Mesendoderm (in vitro differentiated cells): ENCODE measurements around the gene TRMT2A.

ENCODE experiments used
- DNase-seq: peaks from one replicate; pipeline ENCODE4 v3.0.0; 2013
- H2AK5ac ChIP-seq: 2 replicates; pipeline ENCODE4 v1.6.1; 2013; ENCODE audit warnings: low read length, inconsistent platforms
- H2BK120ac ChIP-seq: 2 replicates; pipeline ENCODE4 v1.6.1; 2013; ENCODE audit warnings: low read depth, mild to moderate bottlenecking, low read length, moderate library complexity, mixed read lengths
- H2BK15ac ChIP-seq: replicated peaks from 2 replicates; pipeline ENCODE4 v1.6.1; 2013; ENCODE audit warnings: low read depth, mild to moderate bottlenecking, moderate library complexity
- H2BK5ac ChIP-seq: 2 replicates; pipeline ENCODE4 v1.6.1; 2013; ENCODE audit warnings: low read length, inconsistent platforms
- H3K18ac ChIP-seq: 2 replicates; pipeline ENCODE4 v1.6.1; 2013; ENCODE audit warnings: mild to moderate bottlenecking, low read length, mixed read lengths
- H3K23ac ChIP-seq: one replicate; pipeline ENCODE4 v1.6.1; 2013; ENCODE audit warnings: low read length
- H3K27ac ChIP-seq: 2 replicates; pipeline ENCODE4 v1.5.1; 2013; ENCODE audit warnings: low read depth, mild to moderate bottlenecking, inconsistent platforms, low read length, moderate library complexity
- H3K27me3 ChIP-seq: 2 replicates; pipeline ENCODE4 v1.6.1; 2013; ENCODE audit warnings: low read length, control low read depth, mild to moderate bottlenecking, inconsistent platforms; ENCODE audit not compliant: insufficient read depth, poor library complexity
- H3K36me3 ChIP-seq: 2 replicates; pipeline ENCODE4 v1.6.1; 2013; ENCODE audit warnings: low read length, inconsistent platforms; ENCODE audit not compliant: control insufficient read depth, insufficient read depth
- H3K4ac ChIP-seq: one replicate; pipeline ENCODE4 v1.6.1; 2013; ENCODE audit warnings: low read depth, mild to moderate bottlenecking, low read length, moderate library complexity
- H3K4me1 ChIP-seq: 2 replicates; pipeline ENCODE4 v1.6.1; 2013; ENCODE audit warnings: low read depth, low read length, inconsistent platforms; ENCODE audit not compliant: control insufficient read depth
- H3K4me2 ChIP-seq: 2 replicates; pipeline ENCODE4 v1.6.1; 2013; ENCODE audit warnings: low read length
- H3K4me3 ChIP-seq: 2 replicates; pipeline ENCODE4 v1.5.1; 2013; ENCODE audit warnings: mild to moderate bottlenecking, low read length
- H3K56ac ChIP-seq: one replicate; pipeline ENCODE4 v1.6.1; 2013; ENCODE audit warnings: low read length
- H3K79me1 ChIP-seq: 2 replicates; pipeline ENCODE4 v1.6.1; 2013; ENCODE audit warnings: low read length, inconsistent platforms
- H3K79me2 ChIP-seq: 2 replicates; pipeline ENCODE4 v1.6.1; 2013; ENCODE audit warnings: mild to moderate bottlenecking, low read length; ENCODE audit not compliant: control insufficient read depth, insufficient read depth
- H3K9ac ChIP-seq: 2 replicates; pipeline ENCODE4 v1.6.1; 2013; ENCODE audit warnings: low read length, inconsistent platforms
- H4K5ac ChIP-seq: one replicate; pipeline ENCODE4 v1.6.1; 2013; ENCODE audit warnings: low read length
- H4K8ac ChIP-seq: one replicate; pipeline ENCODE4 v1.6.1; 2013; ENCODE audit warnings: low read depth, mild to moderate bottlenecking, control low read depth, low read length, moderate library complexity
- WGBS: extraction: QIAGEN DNeasy Blood & Tissue Kit; methylation state at CpG from one replicate; pipeline ENCODE4 v1.1.7; 2013; ENCODE audit warnings: low lambda C conversion rate, missing lambda C conversion rate; ENCODE audit not compliant: insufficient coverage; ENCODE audit errors: extremely low coverage; 5-methylcytosine and 5-hydroxymethylcytosine counted together

The TRMT2A gene

DNA sequence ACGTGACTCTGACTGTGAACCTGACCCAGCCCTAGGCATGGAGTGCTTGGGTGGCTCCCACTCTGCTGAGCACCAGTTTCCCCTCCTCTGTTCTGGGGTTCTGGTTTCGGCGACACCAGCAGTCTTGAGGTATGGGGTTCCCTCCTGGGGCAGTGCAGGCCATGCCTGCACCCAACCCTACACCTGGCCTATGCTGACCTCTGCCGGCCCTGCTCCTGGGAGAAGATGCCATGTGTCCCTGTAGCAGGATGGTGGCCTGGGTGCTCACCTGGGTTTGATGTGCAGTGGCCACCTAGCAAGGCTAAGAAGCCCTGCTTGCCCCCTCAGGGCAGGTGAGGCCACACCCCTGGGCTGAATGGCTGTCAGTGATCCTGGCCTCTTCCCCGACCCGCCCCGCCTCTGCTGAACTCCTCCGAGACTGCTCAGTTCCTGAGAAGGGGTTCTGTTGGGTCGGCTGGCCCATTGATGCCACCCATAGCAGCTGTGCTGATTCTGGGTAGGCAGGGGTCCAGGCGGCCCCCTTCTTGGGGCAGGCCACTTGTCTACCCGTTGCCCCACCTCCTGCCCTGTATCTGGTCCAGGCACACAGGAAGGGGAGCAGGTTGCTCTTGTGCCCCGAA is 17.0 kb upstream of the TRMT2A start:
- H3K27ac ChIP-seq: no peak overlapping the region
- H2BK120ac ChIP-seq: no peak overlapping the region
- H3K79me2 ChIP-seq: no peaks in the 10 kb centered on the region
- H3K27me3 ChIP-seq: no peaks in the 10 kb centered on the region
- no peak overlapping the region for H3K4ac ChIP-seq
- H2BK15ac ChIP-seq: no peak overlapping the region
- H2AK5ac ChIP-seq: no peak overlapping the region
- H2BK5ac ChIP-seq: no peak overlapping the region
- no peaks in the 10 kb centered on the region for H3K4me1 ChIP-seq
- no peak overlapping the region for H4K5ac ChIP-seq
- H4K8ac ChIP-seq: no peak overlapping the region
- H3K79me1 ChIP-seq: peaks cover 6% of the 10 kb centered on the region
- no peak overlapping the region for H3K23ac ChIP-seq
- H3K9ac ChIP-seq: no peak overlapping the region
- no peak overlapping the region for H3K4me2 ChIP-seq
- DNase-seq: no peak
- H3K36me3 ChIP-seq: no peaks in the 10 kb centered on the region
- H3K18ac ChIP-seq: no peak overlapping the region
- H3K4me3 ChIP-seq: no peak overlapping the region
- no peak overlapping the region for H3K56ac ChIP-seq
- no CpG with 5 or more reads among the region's 12 CpGs for WGBS

DNA sequence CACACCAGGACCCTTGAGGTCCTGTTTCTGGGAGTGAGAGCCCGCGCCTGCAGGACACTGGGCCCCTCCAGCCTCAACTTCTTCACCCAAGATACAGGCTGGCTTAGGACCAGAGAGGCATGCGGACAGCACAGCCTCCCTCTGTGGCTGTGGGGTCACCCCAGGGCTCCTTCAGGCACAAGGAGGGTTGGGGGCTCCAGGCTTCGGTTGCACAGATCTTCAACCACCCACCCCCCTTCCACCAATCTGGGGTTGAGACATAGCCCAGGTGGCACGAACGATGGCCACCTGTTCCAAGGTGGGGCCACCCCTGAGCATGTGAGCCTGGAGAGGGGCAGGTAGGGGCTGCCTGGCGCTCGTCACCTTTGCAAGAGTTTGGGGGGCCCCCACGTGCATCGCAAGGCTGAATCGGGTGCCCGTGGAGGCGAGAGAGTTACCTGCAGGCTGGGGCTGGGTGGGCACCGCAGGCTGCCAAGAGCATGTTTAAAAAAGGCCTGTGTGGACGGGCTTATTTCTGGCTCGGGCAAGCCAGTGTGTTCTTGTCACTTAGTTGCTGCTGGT is 15.7 kb upstream of the TRMT2A start:
- Histone ChIP-seq H3K56ac (peak overlapping the region; percentile 91), H3K4me2 (peak overlapping the region; percentile 79), H3K79me1 (peaks cover 6% of the 10 kb centered on the region), H3K4me3 (no peak overlapping the region), H2AK5ac (no peak overlapping the region), H4K5ac (no peak overlapping the region), H2BK5ac (no peak overlapping the region), H2BK15ac (no peak overlapping the region), H3K4ac (no peak overlapping the region), H3K4me1 (no peaks in the 10 kb centered on the region), H3K79me2 (no peaks in the 10 kb centered on the region), H2BK120ac (no peak overlapping the region), H3K27me3 (no peaks in the 10 kb centered on the region), H3K9ac (peak overlapping the region; percentile 82), H3K27ac (no peak overlapping the region), H3K18ac (no peak overlapping the region), H3K36me3 (peaks cover 2% of the 10 kb centered on the region), H3K23ac (no peak overlapping the region), H4K8ac (no peak overlapping the region)
- no peak for DNase-seq
- no CpG with 5 or more reads among the region's 16 CpGs for WGBS

GRCh38 chr22:20131859-20132685 is 15.0 kb upstream of the TRMT2A start:
- peak overlapping the region; percentile 82 for H3K9ac ChIP-seq
- H3K27ac ChIP-seq: no peak overlapping the region
- H3K79me1 ChIP-seq: peaks cover 6% of the 10 kb centered on the region
- H3K4me1 ChIP-seq: no peaks in the 10 kb centered on the region
- no peak overlapping the region for H2BK5ac ChIP-seq
- H2BK15ac ChIP-seq: no peak overlapping the region
- H4K5ac ChIP-seq: no peak overlapping the region
- H4K8ac ChIP-seq: no peak overlapping the region
- H3K4me2 ChIP-seq: peak overlapping the region; percentile 79
- H3K18ac ChIP-seq: peak overlapping the region; percentile 30
- WGBS: no CpG with 5 or more reads among the region's 72 CpGs
- no peaks in the 10 kb centered on the region for H3K27me3 ChIP-seq
- H3K4me3 ChIP-seq: peak overlapping the region; percentile 67
- no peak overlapping the region for H3K4ac ChIP-seq
- H2AK5ac ChIP-seq: no peak overlapping the region
- H3K79me2 ChIP-seq: no peaks in the 10 kb centered on the region
- peak overlapping the region; percentile 91 for H3K56ac ChIP-seq
- no peak overlapping the region for H2BK120ac ChIP-seq
- H3K36me3 ChIP-seq: peaks cover 5% of the 10 kb centered on the region
- no peak for DNase-seq
- H3K23ac ChIP-seq: no peak overlapping the region

DNA sequence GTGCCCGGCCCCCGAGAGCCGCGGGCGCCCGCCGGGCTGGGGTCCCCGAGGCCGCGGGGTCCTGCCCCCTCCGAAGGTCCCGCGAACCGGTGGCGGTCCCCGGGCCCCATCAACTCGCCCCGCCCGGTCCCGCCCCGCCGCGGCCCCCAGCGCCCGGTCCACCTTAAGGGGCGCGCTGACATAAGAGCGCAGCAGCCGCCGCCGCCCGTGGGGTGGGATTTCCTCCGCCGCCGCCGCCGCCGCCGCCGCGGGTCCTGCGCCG is 14.5 kb upstream of the TRMT2A start, which contains the start of gene ZDHHC8:
ZDHHC8 (plus strand) TSS at position 208 of the 262 bp plus-strand sequence. CDS start 144 bp downstream, outside the sequence.
- DNase-seq: no peak
- peaks cover 5% of the 10 kb centered on the region for H3K36me3 ChIP-seq
- H3K4ac ChIP-seq: peak within 1 kb of the TSS; percentile 66
- H3K79me1 ChIP-seq: peaks cover 4% of the 10 kb centered on the region
- H2BK120ac ChIP-seq: peak within 1 kb of the TSS; percentile 29
- H3K18ac ChIP-seq: peak within 1 kb of the TSS; percentile 81
- H3K9ac ChIP-seq: peak within 1 kb of the TSS; percentile 88
- H3K56ac ChIP-seq: peak within 1 kb of the TSS; percentile 91
- H3K4me3 ChIP-seq: peak within 1 kb of the TSS; percentile 69
- no peaks in the 10 kb centered on the region for H3K4me1 ChIP-seq
- peak within 1 kb of the TSS; percentile 91 for H3K4me2 ChIP-seq
- H4K5ac ChIP-seq: no peak within 1 kb of the TSS
- H2BK5ac ChIP-seq: no peak within 1 kb of the TSS
- H3K23ac ChIP-seq: peak within 1 kb of the TSS; percentile 45
- H3K27ac ChIP-seq: peak within 1 kb of the TSS; percentile 46
- WGBS: no CpG with 5 or more reads among the region's 43 CpGs
- no peak within 1 kb of the TSS for H4K8ac ChIP-seq
- no peaks in the 10 kb centered on the region for H3K27me3 ChIP-seq
- no peak within 1 kb of the TSS for H2BK15ac ChIP-seq
- H2AK5ac ChIP-seq: no peak within 1 kb of the TSS
- no peaks in the 10 kb centered on the region for H3K79me2 ChIP-seq

DNA sequence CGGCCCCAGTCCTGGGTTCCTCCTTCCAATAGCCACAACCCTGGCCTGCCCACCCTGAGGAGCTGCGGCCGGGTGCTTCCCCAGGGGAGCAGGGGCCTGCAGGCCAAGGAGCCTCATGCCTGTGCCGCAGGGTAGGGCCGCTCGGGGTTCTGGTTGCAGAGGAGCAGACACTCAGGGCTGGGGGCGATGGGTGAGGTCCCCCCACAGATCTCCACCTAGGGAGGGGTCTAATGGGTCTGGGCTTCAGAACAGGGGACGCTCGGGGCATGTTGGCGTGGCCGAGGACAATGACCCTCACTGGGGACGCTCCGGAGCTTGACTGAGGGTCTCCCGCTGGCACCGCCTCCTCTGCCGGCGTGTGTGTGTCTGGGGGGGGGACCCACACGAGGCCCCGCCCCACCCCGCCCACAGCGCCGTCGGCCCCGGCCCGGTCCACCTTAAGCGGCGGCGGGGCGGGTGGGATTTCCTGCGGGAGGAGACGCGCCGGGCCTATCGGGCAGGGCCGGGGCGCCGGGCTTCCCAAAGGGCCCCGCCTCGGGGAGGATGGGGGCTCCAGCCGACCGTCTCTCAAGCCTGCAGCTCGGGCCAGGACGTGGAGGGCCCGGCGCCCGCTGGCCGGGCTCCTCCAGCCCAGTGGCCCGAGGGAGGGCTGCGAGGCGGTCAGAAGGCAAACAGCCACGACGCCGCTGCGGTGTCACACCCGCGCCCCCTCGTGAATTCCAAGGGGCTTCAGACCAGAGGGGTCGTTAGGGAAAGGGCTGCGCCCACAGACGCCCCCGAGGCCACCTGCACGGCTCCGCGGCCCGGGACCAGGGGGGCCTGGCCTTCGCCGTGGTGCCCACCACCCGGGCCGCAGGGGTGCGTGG is 13.9 kb upstream of the TRMT2A start:
- DNase-seq: peak; percentile 65
- Histone ChIP-seq H3K4me1 (no peaks in the 10 kb centered on the region), H2BK5ac (no peak overlapping the region), H3K79me1 (peaks cover 2% of the 10 kb centered on the region), H2BK15ac (no peak overlapping the region), H4K5ac (no peak overlapping the region), H3K4ac (peak overlapping the region; percentile 66), H3K23ac (peak overlapping the region; percentile 45), H3K4me2 (peak overlapping the region; percentile 91), H3K9ac (peak overlapping the region; percentile 88), H3K27me3 (no peaks in the 10 kb centered on the region), H3K27ac (peak overlapping the region; percentile 46), H4K8ac (no peak overlapping the region), H3K18ac (peak overlapping the region; percentile 81), H2AK5ac (no peak overlapping the region), H3K79me2 (no peaks in the 10 kb centered on the region), H3K36me3 (peaks cover 5% of the 10 kb centered on the region), H3K56ac (peak overlapping the region; percentile 84), H2BK120ac (peak overlapping the region; percentile 29), H3K4me3 (peak overlapping the region; percentile 69)
- WGBS: no CpG with 5 or more reads among the region's 70 CpGs
